Keratinocyte (primary cell): ENCODE results near the gene XYLT2. TPM values are rescaled to one million over a fixed set of nuclear protein-coding genes. Genes with fewer than 3 reads are reported as not detected.

Experiments
- DNase-seq: peaks from one replicate; pipeline ENCODE4 v3.0.0-alpha.2; 2011; ENCODE audit warnings: low read depth, missing footprints, low spot score
- FAIRE-seq: peaks from 2 replicates; lab custom pipeline; 2011; peaks lifted over from hg19 to GRCh38; lab: Jason Lieb, UNC
- H2AFZ ChIP-seq: 2 replicates; pipeline ENCODE4 v1.6.0; 2012; ENCODE audit warnings: low read length, control low read depth, inconsistent platforms; ENCODE audit not compliant: control insufficient read depth
- H3K27ac ChIP-seq: 2 replicates; pipeline ENCODE4 v1.5.1; 2011; ENCODE audit warnings: low read length; ENCODE audit not compliant: control insufficient read depth, insufficient read depth
- H3K27me3 ChIP-seq: 3 replicates; pipeline ENCODE4 v1.6.0; 2011; ENCODE audit warnings: low read length; ENCODE audit not compliant: control insufficient read depth, insufficient read depth; ENCODE audit errors: extremely low read depth
- H3K36me3 ChIP-seq, 2 experiments: 2 replicates in 1 of 2; 3 replicates in 1 of 2; pipeline ENCODE4 v1.5.1; 2011; ENCODE audit warnings: low read length in 2 of 2, mild to moderate bottlenecking in 1 of 2; ENCODE audit not compliant: control insufficient read depth in 2 of 2, insufficient read depth in 2 of 2; ENCODE audit errors: extremely low read depth in 1 of 2
- H3K4me1 ChIP-seq: 3 replicates; pipeline ENCODE4 v1.5.1; 2011; ENCODE audit warnings: low read length; ENCODE audit not compliant: control insufficient read depth, insufficient read depth; ENCODE audit errors: extremely low read depth
- H3K4me2 ChIP-seq: 3 replicates; pipeline ENCODE4 v1.6.0; 2011; ENCODE audit warnings: low read depth, low read length; ENCODE audit not compliant: control insufficient read depth, insufficient read depth; ENCODE audit errors: extremely low read depth
- H3K4me3 ChIP-seq, 3 experiments: fragments of 200-600 bp in 1 of 3; sonication (generic) in 1 of 3; 2 replicates in 2 of 3; 3 replicates in 1 of 3; pipeline ENCODE4 v1.5.1; 2011 to 2016; ENCODE audit warnings: low read length in 3 of 3, mild to moderate bottlenecking in 3 of 3, control low read depth in 2 of 3, inconsistent platforms in 1 of 3, low read depth in 1 of 3, mixed read lengths in 1 of 3, mixed run types in 1 of 3, moderate library complexity in 1 of 3; ENCODE audit not compliant: control insufficient read depth in 2 of 3, insufficient read depth in 2 of 3; ENCODE audit errors: extremely low read depth in 1 of 3
- H3K79me2 ChIP-seq: 2 replicates; pipeline ENCODE4 v1.6.0; 2012; ENCODE audit warnings: low read length; ENCODE audit not compliant: control insufficient read depth, insufficient read depth
- H3K9ac ChIP-seq: 3 replicates; pipeline ENCODE4 v1.6.0; 2011; ENCODE audit warnings: low read length; ENCODE audit not compliant: control insufficient read depth, insufficient read depth; ENCODE audit errors: extremely low read depth
- H3K9me1 ChIP-seq: 3 replicates; pipeline ENCODE4 v1.6.0; 2011; ENCODE audit warnings: low read length; ENCODE audit not compliant: control insufficient read depth, insufficient read depth; ENCODE audit errors: extremely low read depth
- H3K9me3 ChIP-seq: 2 replicates; pipeline ENCODE4 v1.5.1; 2012; ENCODE audit warnings: low read depth, low read length; ENCODE audit not compliant: control insufficient read depth
- H4K20me1 ChIP-seq: 3 replicates; pipeline ENCODE4 v1.6.0; 2011; ENCODE audit warnings: low read length; ENCODE audit not compliant: control insufficient read depth, insufficient read depth; ENCODE audit errors: extremely low read depth
- EZH2 ChIP-seq: IDR thresholded peaks from one replicate; pipeline ENCODE4 v1.6.1; 2012; ENCODE audit warnings: inconsistent platforms, mild to moderate bottlenecking, low read length, moderate library complexity
- dilution Hi-C: fragments of 300-500 bp; cut with MboI; formaldehyde crosslinking; loops from one replicate; pipeline ENCODE4 v1.7.0; 2020; ENCODE audit warnings: low sequenced_read_pairs; ENCODE audit not compliant: extremely low pct_ligation_motif_present
- polyA plus RNA-seq, 5 experiments: library from polyadenylated mRNA; depleted of rRNA in 3 of 5; stranded (reverse) in 3 of 5; stranded (forward) in 1 of 5; unstranded in 1 of 5; fragments of >200 nt; gene quantifications; 1 replicate in 1 of 5; 2 replicates in 3 of 5; 3 replicates in 1 of 5; pipeline versions ENCODE4 v1.2.1 to v1.2.3, GENCODE V29; 2011 to 2012; ENCODE audit warnings: missing spikeins in 2 of 5, low read depth in 1 of 5, low replicate concordance in 1 of 5
- TF ChIP-seq, protein P1 (sequence below), 3 experiments: IDR thresholded peaks in 1 of 3; conservative IDR thresholded peaks in 1 of 3; optimal IDR thresholded peaks in 1 of 3; 2 replicates in 2 of 3; 3 replicates in 1 of 3; pipeline versions ENCODE3 to v1.5.1; 2011; ENCODE audit warnings: low read length in 3 of 3, mild to moderate bottlenecking in 3 of 3, moderate library complexity in 2 of 3, control low read depth in 1 of 3, inconsistent platforms in 1 of 3; ENCODE audit not compliant: insufficient read depth in 2 of 3; ENCODE audit errors: extremely low read depth in 1 of 3

The XYLT2 gene
- polyA plus RNA-seq, 1 donor (not counting 4 experiments of a cell fraction or from before 2014, with no cell fraction given), result 15.3 TPM

DNA sequence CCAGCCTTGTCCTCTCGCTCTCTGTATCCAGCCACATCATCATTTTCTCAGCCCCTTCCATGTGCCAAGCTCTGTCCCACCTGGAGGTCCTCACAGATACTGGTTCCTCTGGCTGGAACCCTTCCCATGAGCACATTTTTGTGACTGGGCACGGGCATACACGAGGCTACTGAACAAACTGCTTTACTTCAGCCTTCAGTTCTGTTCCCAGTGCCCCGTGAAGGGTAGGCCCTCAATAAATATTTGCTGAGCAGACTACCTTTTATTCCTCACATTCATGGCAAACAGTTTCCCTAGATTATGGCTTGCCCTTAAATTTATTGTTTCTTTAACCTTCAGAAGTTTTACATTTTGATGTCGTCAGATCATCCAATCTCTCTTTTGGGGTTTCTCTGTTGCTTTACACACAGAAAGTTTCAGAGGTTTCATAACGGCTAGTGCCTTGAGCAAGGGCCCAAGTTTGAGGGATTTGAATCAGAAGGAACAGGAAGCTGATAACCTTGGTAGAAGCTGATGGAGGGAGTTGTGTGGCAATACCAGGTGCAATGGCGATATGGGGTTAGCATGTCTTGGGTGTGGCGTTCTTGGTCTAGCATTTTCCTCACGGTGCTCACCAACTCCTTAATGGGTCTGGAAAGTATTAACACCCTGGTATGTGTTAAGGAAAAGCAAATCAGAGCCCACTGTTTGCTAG lies 43.9 kb upstream of the XYLT2 start:
- no peaks in the 10 kb centered on the region for H3K4me1 ChIP-seq
- H3K4me3 ChIP-seq, result no peak overlapping the region
- no peak overlapping the region for H3K27ac ChIP-seq
- H4K20me1 ChIP-seq, result no peaks in the 10 kb centered on the region
- FAIRE-seq (no peak), DNase-seq (no peak)
- no peaks in the 10 kb centered on the region for H3K27me3 ChIP-seq
- H3K9me1 ChIP-seq, result no peaks in the 10 kb centered on the region
- H3K4me2 ChIP-seq, result no peak overlapping the region
- no peak overlapping the region for H2AFZ ChIP-seq
- no peaks in the 10 kb centered on the region for H3K36me3 ChIP-seq
- dilution Hi-C loops, result no loop called here
- H3K79me2 ChIP-seq, result no peaks in the 10 kb centered on the region
- no peak overlapping the region for H3K9ac ChIP-seq
- TF ChIP-seq, protein P1, sequence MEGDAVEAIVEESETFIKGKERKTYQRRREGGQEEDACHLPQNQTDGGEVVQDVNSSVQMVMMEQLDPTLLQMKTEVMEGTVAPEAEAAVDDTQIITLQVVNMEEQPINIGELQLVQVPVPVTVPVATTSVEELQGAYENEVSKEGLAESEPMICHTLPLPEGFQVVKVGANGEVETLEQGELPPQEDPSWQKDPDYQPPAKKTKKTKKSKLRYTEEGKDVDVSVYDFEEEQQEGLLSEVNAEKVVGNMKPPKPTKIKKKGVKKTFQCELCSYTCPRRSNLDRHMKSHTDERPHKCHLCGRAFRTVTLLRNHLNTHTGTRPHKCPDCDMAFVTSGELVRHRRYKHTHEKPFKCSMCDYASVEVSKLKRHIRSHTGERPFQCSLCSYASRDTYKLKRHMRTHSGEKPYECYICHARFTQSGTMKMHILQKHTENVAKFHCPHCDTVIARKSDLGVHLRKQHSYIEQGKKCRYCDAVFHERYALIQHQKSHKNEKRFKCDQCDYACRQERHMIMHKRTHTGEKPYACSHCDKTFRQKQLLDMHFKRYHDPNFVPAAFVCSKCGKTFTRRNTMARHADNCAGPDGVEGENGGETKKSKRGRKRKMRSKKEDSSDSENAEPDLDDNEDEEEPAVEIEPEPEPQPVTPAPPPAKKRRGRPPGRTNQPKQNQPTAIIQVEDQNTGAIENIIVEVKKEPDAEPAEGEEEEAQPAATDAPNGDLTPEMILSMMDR (optimal IDR thresholded peaks at IDR 0.05 in 1 of 3, IDR thresholded peaks at IDR 0.05 in 1 of 3, conservative IDR thresholded peaks at IDR 0.05 in 1 of 3; ENCODE audit: extremely low read depth in 1 of 3, insufficient read depth in 2 of 3, low read length in 3 of 3), result no peak
- no peak for TF ChIP-seq EZH2
- no peaks in the 10 kb centered on the region for H3K9me3 ChIP-seq

DNA sequence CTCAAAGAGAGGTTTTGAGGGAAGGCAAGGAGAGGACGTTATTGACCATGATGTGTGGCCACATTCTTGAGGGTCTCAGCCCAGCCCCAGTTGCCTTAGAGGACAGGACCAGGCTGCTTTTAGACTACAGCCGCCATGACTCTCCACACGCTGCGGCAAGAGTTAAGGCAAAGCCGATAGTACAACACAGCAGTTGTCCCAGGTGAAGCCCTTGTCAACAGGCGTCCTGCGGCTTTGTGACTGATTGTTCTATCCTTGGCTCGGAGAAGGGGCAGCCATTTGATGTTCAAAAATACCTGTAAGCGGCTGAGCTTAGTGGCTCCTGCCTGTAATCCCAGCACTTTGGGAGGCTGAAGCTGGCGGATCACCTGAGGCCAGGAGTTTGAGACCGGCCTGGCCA lies 42.9 kb upstream of the XYLT2 start:
- no peaks in the 10 kb centered on the region for H3K27me3 ChIP-seq
- no peaks in the 10 kb centered on the region for H3K9me3 ChIP-seq
- DNase-seq (no peak), FAIRE-seq (no peak)
- H3K9me1 ChIP-seq, result no peaks in the 10 kb centered on the region
- no peak overlapping the region for H2AFZ ChIP-seq
- H3K4me3 ChIP-seq, result no peak overlapping the region
- dilution Hi-C loops, result no loop called here
- no peaks in the 10 kb centered on the region for H4K20me1 ChIP-seq
- no peak overlapping the region for H3K9ac ChIP-seq
- no peaks in the 10 kb centered on the region for H3K36me3 ChIP-seq
- TF ChIP-seq, protein P1 (optimal IDR thresholded peaks at IDR 0.05 in 1 of 3, IDR thresholded peaks at IDR 0.05 in 1 of 3, conservative IDR thresholded peaks at IDR 0.05 in 1 of 3; ENCODE audit: extremely low read depth in 1 of 3, insufficient read depth in 2 of 3, low read length in 3 of 3), result no peak
- no peak for TF ChIP-seq EZH2
- H3K4me1 ChIP-seq, result no peaks in the 10 kb centered on the region
- no peak overlapping the region for H3K4me2 ChIP-seq
- no peaks in the 10 kb centered on the region for H3K79me2 ChIP-seq
- H3K27ac ChIP-seq, result no peak overlapping the region
